Measurements from ENCODE around the gene TCTA.

- no peak for TF ChIP-seq CTCF (IDR thresholded peaks at IDR 0.05)
- TF ChIP-seq EZH2 (IDR thresholded peaks at IDR 0.05; ENCODE audit: borderline replicate concordance, insufficient read depth, low read depth, low read length, poor library complexity, severe bottlenecking): no peak
Measured at GRCh38 chr3:49465270-49466034, 53.2 kb downstream of the TCTA start.

Measured in B cell (primary cell).